Mesothelial cell of epicardium (in vitro differentiated cells): ENCODE results near the gene ZNRF4. TPM values are rescaled to one million over a fixed set of nuclear protein-coding genes. Genes with fewer than 3 reads are reported as not detected.

Experiments
- DNase-seq, 2 experiments: peaks; one replicate each; pipeline ENCODE4 v3.0.0; 2021; ENCODE audit warnings: low spot score in 2 of 2; ENCODE audit not compliant: unreplicated experiment in 2 of 2
- H3K27ac Mint-ChIP-seq: 2 replicates; pipeline ENCODE4 v1.8.0; 2021; ENCODE audit warnings: mixed read lengths
- H3K27me3 Mint-ChIP-seq: 2 replicates; pipeline ENCODE4 v1.8.0; 2021; ENCODE audit warnings: low read depth, mixed read lengths
- H3K36me3 Mint-ChIP-seq: 2 replicates; pipeline ENCODE4 v1.8.0; 2021; ENCODE audit warnings: mixed read lengths
- H3K4me1 Mint-ChIP-seq: 2 replicates; pipeline ENCODE4 v1.8.0; 2021; ENCODE audit warnings: mixed read lengths
- H3K4me3 Mint-ChIP-seq: 2 replicates; pipeline ENCODE4 v1.8.0; 2021; ENCODE audit warnings: mild to moderate bottlenecking, moderate library complexity, mixed read lengths
- H3K9me3 Mint-ChIP-seq: 2 replicates; pipeline ENCODE4 v1.8.0; 2021; ENCODE audit warnings: mixed read lengths
- total RNA-seq: library from RNA; stranded (reverse); gene quantifications from 3 replicates; pipeline ENCODE4 v1.2.1, GENCODE V29; 2021
- TF ChIP-seq, protein P1 (sequence below): fragments of 200-600 bp; sonication (generic); IDR thresholded peaks from one replicate; pipeline ENCODE4 v1.5.0; 2021; ENCODE audit warnings: antibody characterized with exemption; ENCODE audit not compliant: unreplicated experiment

The ZNRF4 gene
- total RNA-seq, 1 donor from 2014 or later: not detected

DNA sequence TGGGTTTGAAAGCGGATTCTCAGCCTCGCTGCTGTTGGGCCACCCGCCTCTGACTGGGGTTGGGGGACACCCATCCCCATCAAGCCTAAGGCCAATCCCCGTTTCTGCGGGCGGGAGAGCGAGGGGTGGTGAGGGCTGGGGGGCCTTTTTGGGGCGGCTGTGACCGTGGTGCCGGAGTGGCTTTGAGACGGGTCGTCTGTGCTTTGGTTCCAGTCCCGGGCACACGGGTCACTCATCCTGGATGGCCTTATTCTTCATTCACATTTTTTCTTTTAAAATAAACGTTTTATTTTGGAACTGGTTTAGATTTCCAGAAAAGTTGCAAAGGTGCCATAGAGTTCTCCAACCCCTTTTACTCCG lies 1.6 kb downstream of the ZNRF4 start:
- H3K4me3 Mint-ChIP-seq: no peak overlapping the region
- H3K36me3 Mint-ChIP-seq: no peaks in the 10 kb centered on the region
- TF ChIP-seq, protein P1, sequence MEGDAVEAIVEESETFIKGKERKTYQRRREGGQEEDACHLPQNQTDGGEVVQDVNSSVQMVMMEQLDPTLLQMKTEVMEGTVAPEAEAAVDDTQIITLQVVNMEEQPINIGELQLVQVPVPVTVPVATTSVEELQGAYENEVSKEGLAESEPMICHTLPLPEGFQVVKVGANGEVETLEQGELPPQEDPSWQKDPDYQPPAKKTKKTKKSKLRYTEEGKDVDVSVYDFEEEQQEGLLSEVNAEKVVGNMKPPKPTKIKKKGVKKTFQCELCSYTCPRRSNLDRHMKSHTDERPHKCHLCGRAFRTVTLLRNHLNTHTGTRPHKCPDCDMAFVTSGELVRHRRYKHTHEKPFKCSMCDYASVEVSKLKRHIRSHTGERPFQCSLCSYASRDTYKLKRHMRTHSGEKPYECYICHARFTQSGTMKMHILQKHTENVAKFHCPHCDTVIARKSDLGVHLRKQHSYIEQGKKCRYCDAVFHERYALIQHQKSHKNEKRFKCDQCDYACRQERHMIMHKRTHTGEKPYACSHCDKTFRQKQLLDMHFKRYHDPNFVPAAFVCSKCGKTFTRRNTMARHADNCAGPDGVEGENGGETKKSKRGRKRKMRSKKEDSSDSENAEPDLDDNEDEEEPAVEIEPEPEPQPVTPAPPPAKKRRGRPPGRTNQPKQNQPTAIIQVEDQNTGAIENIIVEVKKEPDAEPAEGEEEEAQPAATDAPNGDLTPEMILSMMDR: no peak
- no peak for DNase-seq
- no peaks in the 10 kb centered on the region for H3K4me1 Mint-ChIP-seq
- no peaks in the 10 kb centered on the region for H3K27me3 Mint-ChIP-seq
- no peak overlapping the region for H3K27ac Mint-ChIP-seq
- H3K9me3 Mint-ChIP-seq: no peaks in the 10 kb centered on the region

DNA sequence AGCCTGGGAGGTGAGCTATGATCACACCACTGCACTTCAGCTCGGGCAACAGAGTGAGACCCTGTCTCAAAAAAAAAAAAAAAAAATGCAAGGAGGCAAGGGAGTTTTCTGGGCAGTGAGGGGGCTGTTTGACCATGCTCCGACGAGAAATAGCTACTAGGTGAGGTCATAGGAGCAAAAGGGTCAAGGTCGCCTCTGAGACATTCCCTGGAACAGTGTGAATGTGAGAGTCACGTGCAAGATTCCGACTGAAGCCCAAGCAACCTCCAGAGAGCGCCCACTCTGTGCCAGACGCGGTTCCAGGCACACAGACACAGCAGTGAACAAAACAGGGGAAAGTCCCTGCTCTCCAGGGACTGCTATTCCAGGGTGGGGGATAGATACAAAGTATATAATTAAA lies 2.5 kb downstream of the ZNRF4 start:
- no peaks in the 10 kb centered on the region for H3K36me3 Mint-ChIP-seq

DNA sequence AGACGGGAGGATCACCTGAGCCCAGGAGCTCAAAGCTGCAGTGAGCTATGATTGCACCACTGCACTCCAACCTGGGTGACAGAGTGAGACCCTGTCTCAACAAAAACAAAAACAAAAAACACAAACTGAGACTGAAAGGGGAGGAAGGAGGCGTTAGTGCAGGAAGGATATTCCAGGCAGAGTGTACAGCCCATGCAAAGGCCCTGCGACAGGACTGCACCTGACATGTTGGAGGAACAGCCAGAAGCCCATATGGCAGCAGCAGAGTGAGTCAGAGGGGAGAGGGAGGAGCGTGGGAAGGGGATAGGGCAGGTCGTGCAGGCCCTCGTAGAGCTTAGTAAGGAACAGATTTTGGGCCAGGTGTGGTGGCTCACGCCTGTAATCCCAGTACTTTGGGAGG lies 3.2 kb downstream of the ZNRF4 start:
- peaks cover 8% of the 10 kb centered on the region for H3K9me3 Mint-ChIP-seq
- TF ChIP-seq, protein P1: no peak
- DNase-seq: no peak
- H3K36me3 Mint-ChIP-seq: no peaks in the 10 kb centered on the region
- H3K27ac Mint-ChIP-seq: no peak overlapping the region
- no peaks in the 10 kb centered on the region for H3K4me1 Mint-ChIP-seq
- H3K4me3 Mint-ChIP-seq: no peak overlapping the region
- peaks cover 4% of the 10 kb centered on the region for H3K27me3 Mint-ChIP-seq

More for the DNA sequence above, 2.5 kb downstream of the ZNRF4 start:
- Mint-ChIP-seq H3K9me3 (peaks cover 1% of the 10 kb centered on the region), H3K27ac (no peak overlapping the region), H3K4me1 (no peaks in the 10 kb centered on the region), H3K4me3 (no peak overlapping the region), H3K27me3 (no peaks in the 10 kb centered on the region)
- TF ChIP-seq, protein P1: no peak
- no peak for DNase-seq

DNA sequence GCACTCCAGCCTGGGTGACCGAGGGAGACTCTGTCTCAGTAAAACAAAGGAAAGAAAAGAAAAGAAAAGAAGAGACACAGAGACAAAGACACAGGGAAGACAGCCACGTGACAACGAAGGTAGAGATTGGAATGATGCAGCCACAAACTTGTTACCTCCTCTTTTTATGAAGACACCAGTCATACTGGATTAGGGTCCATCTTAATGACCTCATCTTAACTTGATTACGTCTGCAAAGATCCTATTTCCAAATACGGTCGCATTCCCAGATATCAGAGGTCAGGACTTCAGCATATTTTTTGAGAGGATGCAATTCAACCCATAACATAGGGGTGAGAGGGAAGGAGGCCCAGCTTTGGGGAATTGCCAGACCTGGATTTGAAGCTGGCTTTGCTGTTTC lies 4.1 kb downstream of the ZNRF4 start:
- no peaks in the 10 kb centered on the region for H3K36me3 Mint-ChIP-seq
- H3K9me3 Mint-ChIP-seq: peaks cover 9% of the 10 kb centered on the region
- H3K4me1 Mint-ChIP-seq: no peaks in the 10 kb centered on the region
- TF ChIP-seq, protein P1: no peak
- no peak overlapping the region for H3K4me3 Mint-ChIP-seq
- H3K27me3 Mint-ChIP-seq: peaks cover 8% of the 10 kb centered on the region
- DNase-seq: no peak
- H3K27ac Mint-ChIP-seq: no peak overlapping the region

DNA sequence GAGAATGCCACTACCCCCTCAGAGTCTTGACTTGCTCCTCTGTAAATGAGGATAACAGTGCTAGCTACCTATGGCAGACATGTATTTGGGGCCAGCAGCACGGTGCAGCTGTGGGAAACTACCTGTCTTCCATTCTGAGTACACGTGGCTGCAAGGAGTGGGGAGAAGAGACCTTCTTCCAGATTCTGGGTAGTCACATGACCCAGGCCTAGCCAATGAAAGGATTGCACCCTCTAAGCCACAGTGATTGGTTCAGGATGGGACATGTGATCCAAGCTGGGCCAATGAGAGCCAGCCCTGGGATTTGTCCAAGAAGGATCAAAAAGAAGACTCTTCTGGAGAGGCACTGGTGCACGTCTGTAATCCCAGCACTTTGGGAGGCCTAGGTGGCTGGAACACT lies 5.5 kb downstream of the ZNRF4 start:
- peaks cover 13% of the 10 kb centered on the region for H3K27me3 Mint-ChIP-seq
- DNase-seq: no peak
- no peak overlapping the region for H3K27ac Mint-ChIP-seq
- H3K4me3 Mint-ChIP-seq: no peak overlapping the region
- peaks cover 9% of the 10 kb centered on the region for H3K9me3 Mint-ChIP-seq
- no peaks in the 10 kb centered on the region for H3K36me3 Mint-ChIP-seq
- H3K4me1 Mint-ChIP-seq: no peaks in the 10 kb centered on the region
- TF ChIP-seq, protein P1: no peak

- Mint-ChIP-seq H3K4me1 (no peaks in the 10 kb centered on the region), H3K27me3 (peaks cover 17% of the 10 kb centered on the region), H3K9me3 (peaks cover 9% of the 10 kb centered on the region), H3K27ac (no peak overlapping the region), H3K4me3 (no peak overlapping the region), H3K36me3 (no peaks in the 10 kb centered on the region)
- no peak for DNase-seq
- TF ChIP-seq, protein P1: no peak
Measured at GRCh38 chr19:5463959-5464358, 8.7 kb downstream of the ZNRF4 start.
